Measurements from ENCODE around the gene COL17A1.

- TF ChIP-seq EZH2 (IDR thresholded peaks at IDR 0.05; ENCODE audit: borderline replicate concordance, low read depth, low read length, severe bottlenecking) (no peak), CTCF (IDR thresholded peaks at IDR 0.05; ENCODE audit: borderline replicate concordance, extremely low read depth, low read length, poor library complexity, severe bottlenecking) (no peak)
Observed at GRCh38 chr10:104002911-104003310, 82.8 kb downstream of the COL17A1 start.

Measured in DND-41 (cell line).